ENCODE data around the gene STARD3.

DNA sequence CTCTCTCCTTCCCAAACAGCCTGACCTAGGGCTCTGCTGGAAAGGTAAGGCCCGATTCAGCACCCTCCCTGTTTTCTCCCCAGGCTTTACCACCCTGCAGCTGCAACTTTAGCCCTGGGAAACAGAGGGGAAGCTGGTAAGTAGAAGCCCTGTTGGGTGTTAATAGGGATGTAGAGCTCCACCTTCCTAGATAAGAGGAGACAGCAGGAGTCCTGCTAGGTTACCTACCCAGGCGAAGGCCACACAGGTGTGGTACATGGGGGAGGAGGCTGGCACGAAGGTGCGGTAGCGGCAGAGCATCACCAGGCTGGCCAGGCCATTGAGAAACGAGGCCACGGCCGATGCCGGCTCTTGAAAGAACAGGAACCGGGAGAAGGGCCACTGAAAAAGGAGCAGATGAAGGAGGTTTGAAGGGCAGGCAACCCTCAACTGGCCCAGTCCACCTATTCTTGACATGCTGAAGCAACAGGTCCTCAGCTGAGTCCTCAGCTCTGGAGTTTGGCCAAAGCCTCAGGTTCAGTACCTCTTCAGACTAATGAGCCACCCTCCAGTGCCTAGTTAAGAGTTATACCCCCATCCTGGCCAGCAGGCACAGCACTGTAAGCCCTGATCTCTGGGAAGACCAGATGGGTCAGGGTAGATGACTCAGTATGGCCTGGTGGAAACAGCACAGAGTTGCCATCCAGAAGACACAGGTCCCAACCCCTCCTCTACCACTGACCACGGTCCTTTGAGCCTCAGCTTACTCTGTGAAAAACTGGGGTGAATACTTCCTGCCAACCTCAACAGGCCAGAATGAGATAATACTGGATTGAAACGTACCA is 47.6 kb downstream of the STARD3 start:
- no peak for TF ChIP-seq POLR2A (IDR thresholded peaks at IDR 0.05; ENCODE audit: low read depth)
- TF ChIP-seq, protein P1, sequence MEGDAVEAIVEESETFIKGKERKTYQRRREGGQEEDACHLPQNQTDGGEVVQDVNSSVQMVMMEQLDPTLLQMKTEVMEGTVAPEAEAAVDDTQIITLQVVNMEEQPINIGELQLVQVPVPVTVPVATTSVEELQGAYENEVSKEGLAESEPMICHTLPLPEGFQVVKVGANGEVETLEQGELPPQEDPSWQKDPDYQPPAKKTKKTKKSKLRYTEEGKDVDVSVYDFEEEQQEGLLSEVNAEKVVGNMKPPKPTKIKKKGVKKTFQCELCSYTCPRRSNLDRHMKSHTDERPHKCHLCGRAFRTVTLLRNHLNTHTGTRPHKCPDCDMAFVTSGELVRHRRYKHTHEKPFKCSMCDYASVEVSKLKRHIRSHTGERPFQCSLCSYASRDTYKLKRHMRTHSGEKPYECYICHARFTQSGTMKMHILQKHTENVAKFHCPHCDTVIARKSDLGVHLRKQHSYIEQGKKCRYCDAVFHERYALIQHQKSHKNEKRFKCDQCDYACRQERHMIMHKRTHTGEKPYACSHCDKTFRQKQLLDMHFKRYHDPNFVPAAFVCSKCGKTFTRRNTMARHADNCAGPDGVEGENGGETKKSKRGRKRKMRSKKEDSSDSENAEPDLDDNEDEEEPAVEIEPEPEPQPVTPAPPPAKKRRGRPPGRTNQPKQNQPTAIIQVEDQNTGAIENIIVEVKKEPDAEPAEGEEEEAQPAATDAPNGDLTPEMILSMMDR (IDR thresholded peaks at IDR 0.05), result no peak
- no peak for TF ChIP-seq POLR2AphosphoS5 (IDR thresholded peaks at IDR 0.05)

Data from esophagus muscularis mucosa (tissue), 3 donors.